KMS-11 (cell line): ENCODE measurements around the gene GABPB2.

Experiments
- H2AFZ ChIP-seq: fragments of 200-600 bp; sonication (generic); 2 replicates; pipeline ENCODE4 v1.6.1; 2016; ENCODE audit warnings: antibody characterized with exemption, mixed run types, low read depth
- H3K27ac ChIP-seq: fragments of 200-600 bp; sonication (generic); 2 replicates; pipeline ENCODE4 v1.6.1; 2016; ENCODE audit warnings: mild to moderate bottlenecking, mixed run types
- H3K27me3 ChIP-seq: fragments of 200-600 bp; sonication (generic); 2 replicates; pipeline ENCODE4 v1.6.1; 2017; ENCODE audit warnings: mild to moderate bottlenecking, low read depth, mixed run types, moderate library complexity; ENCODE audit not compliant: insufficient read depth
- H3K36me3 ChIP-seq: fragments of 200-600 bp; sonication (generic); 2 replicates; pipeline ENCODE4 v1.6.1; 2017; ENCODE audit warnings: mild to moderate bottlenecking, mixed run types; ENCODE audit not compliant: insufficient read depth
- H3K4me1 ChIP-seq: fragments of 200-600 bp; sonication (generic); 2 replicates; pipeline ENCODE4 v1.6.1; 2016; ENCODE audit warnings: mild to moderate bottlenecking, low read depth, mixed run types; ENCODE audit not compliant: poor library complexity, severe bottlenecking
- H3K4me2 ChIP-seq: fragments of 200-600 bp; sonication (generic); 2 replicates; pipeline ENCODE4 v1.7.0; 2016; ENCODE audit warnings: mild to moderate bottlenecking, mixed run types
- H3K4me3 ChIP-seq: fragments of 200-600 bp; sonication (generic); IDR thresholded peaks from 2 replicates; pipeline ENCODE4 v1.6.1; 2017; ENCODE audit warnings: low read depth, low read length, mixed read lengths; ENCODE audit not compliant: insufficient read depth
- H3K79me2 ChIP-seq: fragments of 200-600 bp; sonication (generic); 2 replicates; pipeline ENCODE4 v1.6.1; 2016; ENCODE audit warnings: low read depth, mixed run types; ENCODE audit not compliant: insufficient read depth
- H3K9ac ChIP-seq: fragments of 200-600 bp; sonication (generic); 2 replicates; pipeline ENCODE4 v1.6.1; 2016; ENCODE audit warnings: mild to moderate bottlenecking, mixed run types
- H4K20me1 ChIP-seq: fragments of 200-600 bp; sonication (generic); 2 replicates; pipeline ENCODE4 v1.6.1; 2016; ENCODE audit warnings: mild to moderate bottlenecking, mixed run types; ENCODE audit not compliant: insufficient read depth
- TF ChIP-seq, protein P1 (sequence below): fragments of 200-600 bp; sonication (generic); conservative IDR thresholded peaks from 2 replicates; pipeline ENCODE4 v1.6.1; 2017; ENCODE audit warnings: low read depth, mild to moderate bottlenecking, antibody characterized with exemption, low read length, moderate library complexity, mixed read lengths

Gene GABPB2

DNA sequence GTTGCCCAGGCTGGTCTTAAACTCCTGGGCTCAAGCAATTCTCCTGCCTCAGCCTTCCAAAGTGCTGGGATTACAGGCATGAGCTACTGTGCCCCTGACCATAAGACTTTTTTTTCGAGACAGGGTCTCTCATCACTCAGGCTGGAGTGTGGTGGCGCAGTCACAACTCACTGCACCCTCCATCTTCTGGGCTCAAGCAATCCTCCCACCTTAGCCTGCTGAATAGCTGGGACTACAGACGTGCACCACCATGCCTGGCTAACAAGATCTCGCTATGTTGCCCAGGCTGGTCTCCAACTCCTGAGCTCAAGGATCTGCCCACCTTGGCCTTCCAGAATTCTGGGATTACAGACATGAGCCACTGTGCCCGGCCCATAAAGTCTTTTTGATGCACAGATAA is 21.1 kb upstream of the GABPB2 start:
- H4K20me1 ChIP-seq: no peaks in the 10 kb centered on the region
- H3K27ac ChIP-seq: no peak overlapping the region
- TF ChIP-seq, protein P1, sequence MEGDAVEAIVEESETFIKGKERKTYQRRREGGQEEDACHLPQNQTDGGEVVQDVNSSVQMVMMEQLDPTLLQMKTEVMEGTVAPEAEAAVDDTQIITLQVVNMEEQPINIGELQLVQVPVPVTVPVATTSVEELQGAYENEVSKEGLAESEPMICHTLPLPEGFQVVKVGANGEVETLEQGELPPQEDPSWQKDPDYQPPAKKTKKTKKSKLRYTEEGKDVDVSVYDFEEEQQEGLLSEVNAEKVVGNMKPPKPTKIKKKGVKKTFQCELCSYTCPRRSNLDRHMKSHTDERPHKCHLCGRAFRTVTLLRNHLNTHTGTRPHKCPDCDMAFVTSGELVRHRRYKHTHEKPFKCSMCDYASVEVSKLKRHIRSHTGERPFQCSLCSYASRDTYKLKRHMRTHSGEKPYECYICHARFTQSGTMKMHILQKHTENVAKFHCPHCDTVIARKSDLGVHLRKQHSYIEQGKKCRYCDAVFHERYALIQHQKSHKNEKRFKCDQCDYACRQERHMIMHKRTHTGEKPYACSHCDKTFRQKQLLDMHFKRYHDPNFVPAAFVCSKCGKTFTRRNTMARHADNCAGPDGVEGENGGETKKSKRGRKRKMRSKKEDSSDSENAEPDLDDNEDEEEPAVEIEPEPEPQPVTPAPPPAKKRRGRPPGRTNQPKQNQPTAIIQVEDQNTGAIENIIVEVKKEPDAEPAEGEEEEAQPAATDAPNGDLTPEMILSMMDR: no peak
- H3K4me3 ChIP-seq: no peak overlapping the region
- no peak overlapping the region for H3K9ac ChIP-seq
- H3K4me1 ChIP-seq: peaks cover 26% of the 10 kb centered on the region
- H2AFZ ChIP-seq: no peak overlapping the region
- no peak overlapping the region for H3K4me2 ChIP-seq
- no peaks in the 10 kb centered on the region for H3K27me3 ChIP-seq
- peaks cover 17% of the 10 kb centered on the region; the same call in 1 of the 2 replicates for H3K36me3 ChIP-seq
- no peaks in the 10 kb centered on the region for H3K79me2 ChIP-seq

DNA sequence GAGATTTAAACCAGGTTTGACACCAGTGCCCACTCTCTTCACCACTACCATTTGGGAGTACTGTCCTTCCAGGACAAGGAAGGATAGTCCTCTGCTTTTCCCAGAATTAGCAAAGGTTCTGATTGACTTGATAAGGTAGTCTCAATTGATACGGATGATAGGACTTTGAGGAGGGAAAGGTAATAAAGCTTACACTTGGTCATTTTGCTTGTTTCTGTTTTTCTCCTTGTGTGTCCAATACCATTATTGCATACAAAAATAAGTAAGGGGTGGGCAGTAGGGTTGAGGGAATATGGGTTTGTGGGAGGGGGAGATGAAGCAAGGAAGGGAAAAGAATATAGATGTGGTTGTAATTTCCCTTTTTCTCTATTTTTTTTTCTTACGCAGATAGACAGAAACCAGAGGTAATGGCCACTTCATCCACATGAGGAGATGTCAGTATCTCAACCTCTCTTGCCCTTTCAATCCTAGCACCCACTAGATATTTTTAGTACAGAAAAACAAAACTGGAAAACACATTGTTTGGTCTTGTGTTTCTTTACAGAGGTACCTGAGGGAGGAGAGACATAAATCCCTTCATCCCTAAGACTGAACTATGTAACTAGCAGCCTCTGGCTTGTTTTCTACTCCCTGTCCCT is 20.4 kb upstream of the GABPB2 start:
- H3K4me3 ChIP-seq: peak overlapping the region; percentile 3
- peak overlapping the region; percentile 1; the same call in 1 of the 2 replicates for H3K4me2 ChIP-seq
- H3K9ac ChIP-seq: no peak overlapping the region
- peaks cover 26% of the 10 kb centered on the region for H3K4me1 ChIP-seq
- peaks cover 22% of the 10 kb centered on the region; the same call in 1 of the 2 replicates for H3K36me3 ChIP-seq
- no peak overlapping the region for H2AFZ ChIP-seq
- TF ChIP-seq, protein P1: no peak
- H3K27me3 ChIP-seq: no peaks in the 10 kb centered on the region
- H4K20me1 ChIP-seq: no peaks in the 10 kb centered on the region
- H3K27ac ChIP-seq: no peak overlapping the region; the same call in 1 of the 2 replicates
- no peaks in the 10 kb centered on the region for H3K79me2 ChIP-seq

DNA sequence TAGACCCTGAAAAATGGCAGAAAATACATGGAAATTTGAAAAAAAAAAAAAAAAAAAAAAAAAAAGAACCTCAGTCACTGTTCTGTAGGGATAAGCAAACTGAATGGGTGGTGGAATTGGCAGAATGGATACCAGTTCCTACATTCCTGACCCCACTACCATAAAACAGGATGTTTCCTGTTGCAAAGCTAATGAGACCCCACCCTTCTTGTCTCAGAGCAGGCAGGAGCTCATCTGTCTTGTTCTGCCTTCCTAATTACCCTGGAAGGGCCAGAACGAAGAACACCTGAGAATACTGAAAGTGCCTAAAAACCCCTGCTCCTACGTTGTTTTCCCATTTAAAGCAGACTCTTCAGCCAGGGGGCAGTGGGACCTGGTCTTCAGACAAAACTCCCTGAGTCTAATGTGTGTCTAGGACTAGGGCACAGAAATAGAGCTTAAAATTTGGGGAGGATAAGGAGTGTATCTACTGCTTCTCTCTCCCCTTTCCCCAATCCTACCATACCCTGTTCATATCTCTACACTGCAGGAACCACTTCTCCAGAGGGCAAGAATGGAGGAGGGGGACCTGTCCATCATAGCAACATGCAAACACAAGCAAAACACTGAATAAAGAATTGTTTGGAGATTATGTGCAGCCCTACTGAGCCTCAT is 19.1 kb upstream of the GABPB2 start:
- Histone ChIP-seq H3K36me3 (peaks cover 28% of the 10 kb centered on the region; the same call in 1 of the 2 replicates), H3K79me2 (peaks cover 10% of the 10 kb centered on the region), H3K27ac (no peak overlapping the region), H3K4me2 (no peak overlapping the region), H3K4me3 (peak overlapping the region; percentile 3), H3K4me1 (peaks cover 37% of the 10 kb centered on the region), H2AFZ (no peak overlapping the region), H3K9ac (no peak overlapping the region), H4K20me1 (peaks cover 5% of the 10 kb centered on the region; the same call in 1 of the 2 replicates), H3K27me3 (no peaks in the 10 kb centered on the region)
- TF ChIP-seq, protein P1: no peak

DNA sequence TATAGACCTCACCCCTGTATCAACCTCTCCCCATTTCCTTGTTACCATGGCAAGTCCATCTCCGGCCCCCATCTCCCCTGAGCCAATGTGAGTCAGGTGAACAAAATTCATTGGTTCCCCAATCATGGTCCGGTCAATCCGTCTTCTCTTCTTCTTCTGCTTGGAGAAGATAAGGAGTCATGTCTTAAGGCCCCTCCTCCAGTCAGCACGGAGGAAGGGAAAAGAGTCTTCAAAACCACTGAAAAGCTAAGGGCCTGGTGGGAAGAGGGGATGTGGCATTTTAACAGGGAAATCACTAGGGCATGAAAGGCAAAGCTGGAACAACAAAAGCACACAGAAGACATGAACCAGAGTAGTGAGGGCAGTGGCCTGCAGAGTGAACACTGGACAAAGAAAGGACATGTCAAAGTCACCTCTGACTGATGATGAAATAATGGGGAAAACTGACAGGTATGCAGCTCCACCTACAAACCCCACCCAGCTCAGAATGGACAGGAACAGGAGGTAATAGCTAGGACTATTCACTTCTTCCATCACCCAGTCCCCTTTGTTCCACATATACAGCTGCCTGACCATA is 15.5 kb upstream of the GABPB2 start:
- Histone ChIP-seq H3K79me2 (peaks cover 46% of the 10 kb centered on the region), H3K4me2 (no peak overlapping the region), H3K27ac (no peak overlapping the region), H2AFZ (no peak overlapping the region), H3K4me1 (peaks cover 47% of the 10 kb centered on the region), H4K20me1 (peaks cover 5% of the 10 kb centered on the region; the same call in 1 of the 2 replicates), H3K4me3 (no peak overlapping the region), H3K36me3 (peaks cover 28% of the 10 kb centered on the region; the same call in 1 of the 2 replicates), H3K27me3 (no peaks in the 10 kb centered on the region), H3K9ac (no peak overlapping the region)
- TF ChIP-seq, protein P1: no peak
